Measurements from ENCODE around the gene MYL6B. TPM values are rescaled to one million over a fixed set of nuclear protein-coding genes. Genes with fewer than 3 reads are reported as not detected.

The MYL6B gene
- total and polyA plus RNA-seq, 2 donors (not counting 3 experiments of a cell fraction or from before 2014, with no cell fraction given): 135 to 185 TPM

GRCh38 chr12:56126732-56127239 lies 25.6 kb upstream of the MYL6B start:
- CTCF ChIA-PET: interaction anchor here (0.6 to 11.9 kb wide), 14 partner anchors 8 to 95 kb away, joined by 3 to 236 read pairs (median 4); partner anchors contain the start of genes MYL6, RNF41, SMARCC2 and ZC3H10
- Histone ChIP-seq H3K9ac (replicated peaks; ENCODE audit: extremely low read depth, insufficient read depth, low read length) (peak overlapping the region; percentile 37), H3K9me1 (replicated peaks; ENCODE audit: control insufficient read depth, extremely low read depth, insufficient read depth, low read length) (no peaks in the 10 kb centered on the region), H4K20me1 (replicated peaks; ENCODE audit: control insufficient read depth, extremely low read depth, insufficient read depth, low read length) (no peaks in the 10 kb centered on the region), H3K4me2 (ENCODE audit: insufficient read depth, low read length) (peak overlapping the region; percentile 82), H3K4me3 (replicated peaks in 1 of 3; ENCODE audit: insufficient read depth in 1 of 3, low read depth in 1 of 3, low read length in 3 of 3) (no peak overlapping the region), H3K4me1 (ENCODE audit: control insufficient read depth, extremely low read depth, insufficient read depth, low read length) (peaks cover 28% of the 10 kb centered on the region), H3K9me3 (replicated peaks; ENCODE audit: control insufficient read depth, insufficient read depth, low read length) (no peaks in the 10 kb centered on the region), H3K36me3 (ENCODE audit: control insufficient read depth in 2 of 2, extremely low read depth in 1 of 2, insufficient read depth in 2 of 2, low read length in 2 of 2) (peaks cover 0 to 14% of the 10 kb centered on the region in 2 experiments), H3K27me3 (ENCODE audit: control insufficient read depth in 2 of 2, insufficient read depth in 2 of 2, low read length in 2 of 2) (no peaks in the 10 kb centered on the region), H3K79me2 (ENCODE audit: control insufficient read depth, insufficient read depth, low read length) (peaks cover 19% of the 10 kb centered on the region), H2AFZ (ENCODE audit: low read depth, low read length) (no peak overlapping the region), H3K27ac (ENCODE audit: insufficient read depth, low read depth, low read length) (peak overlapping the region; percentile 15)
- POLR2A ChIA-PET: interaction anchor here (1.4 to 2.6 kb wide), 2 partner anchors 32 to 36 kb away, joined by 6 to 23 read pairs; partner anchors contain the start of gene MYL6
- dilution Hi-C loops (cut with MboI; ENCODE audit: extremely low pct_ligation_motif_present, low sequenced_read_pairs) (no loop called here), intact Hi-C loops (cut with micrococcal nuclease) (loop anchor here (1.0 kb wide), 4 partner anchors 8 to 98 kb away; partner anchors contain the start of genes NABP2, SMARCC2 and ZC3H10)
- peak; percentile 31 for FAIRE-seq
- DNase-seq (ENCODE audit: low read depth, low spot score): peak; percentile 26
- BruUV-seq (replicated peaks): no TSS peak
- TF ChIP-seq MYC (IDR thresholded peaks at IDR 0.05; ENCODE audit: low read depth, low read length) (no peak), POLR2AphosphoS5 (IDR thresholded peaks at IDR 0.05; ENCODE audit: insufficient read depth, low read depth, low read length) (no peak), MAX (IDR thresholded peaks at IDR 0.05; ENCODE audit: insufficient read depth, insufficient read length) (no peak), JUN (IDR thresholded peaks at IDR 0.05; ENCODE audit: borderline replicate concordance, insufficient read depth, insufficient read length, low read depth) (no peak)

- peak overlapping the region in 2 of 3 experiments; percentile 20 to 48 for H3K4me3 ChIP-seq (replicated peaks in 1 of 3; ENCODE audit: insufficient read depth in 1 of 3, low read depth in 1 of 3, low read length in 3 of 3)
- H3K9me1 ChIP-seq (replicated peaks; ENCODE audit: control insufficient read depth, extremely low read depth, insufficient read depth, low read length): no peaks in the 10 kb centered on the region
- FAIRE-seq (no peak), DNase-seq (ENCODE audit: low read depth, low spot score) (no peak)
- dilution Hi-C loops (cut with MboI; ENCODE audit: extremely low pct_ligation_motif_present, low sequenced_read_pairs): no loop called here
- peak overlapping the region; percentile 46 for H3K27ac ChIP-seq (ENCODE audit: insufficient read depth, low read depth, low read length)
- peak overlapping the region; percentile 37 for H3K9ac ChIP-seq (replicated peaks; ENCODE audit: extremely low read depth, insufficient read depth, low read length)
- TSS peak; percentile 92 for BruUV-seq (replicated peaks)
- H3K36me3 ChIP-seq (ENCODE audit: control insufficient read depth in 2 of 2, extremely low read depth in 1 of 2, insufficient read depth in 2 of 2, low read length in 2 of 2): peaks cover 4 to 20% of the 10 kb centered on the region in 2 experiments
- intact Hi-C loops (cut with micrococcal nuclease): no loop called here
- H2AFZ ChIP-seq (ENCODE audit: low read depth, low read length): no peak overlapping the region
- ChIA-PET CTCF (interaction anchor here (0.6 to 3.1 kb wide), 17 partner anchors 9 to 389 kb away, joined by 3 to 40 read pairs (median 5); partner anchors contain the start of genes MYL6, MYL6B, RNF41 and SMARCC2), POLR2A (interaction anchor here (0.5 to 2.6 kb wide), 11 partner anchors 9 to 94 kb away, joined by 3 to 38 read pairs (median 5); partner anchors contain the start of genes MYL6, PA2G4, RNF41 and SMARCC2)
- peaks cover 28% of the 10 kb centered on the region for H3K4me1 ChIP-seq (ENCODE audit: control insufficient read depth, extremely low read depth, insufficient read depth, low read length)
- no peaks in the 10 kb centered on the region for H3K9me3 ChIP-seq (replicated peaks; ENCODE audit: control insufficient read depth, insufficient read depth, low read length)
- no peaks in the 10 kb centered on the region for H4K20me1 ChIP-seq (replicated peaks; ENCODE audit: control insufficient read depth, extremely low read depth, insufficient read depth, low read length)
- peak overlapping the region; percentile 82 for H3K4me2 ChIP-seq (ENCODE audit: insufficient read depth, low read length)
- TF ChIP-seq MYC (IDR thresholded peaks at IDR 0.05; ENCODE audit: low read depth, low read length) (no peak), POLR2AphosphoS5 (IDR thresholded peaks at IDR 0.05; ENCODE audit: insufficient read depth, low read depth, low read length) (no peak)
- peaks cover 19% of the 10 kb centered on the region for H3K79me2 ChIP-seq (ENCODE audit: control insufficient read depth, insufficient read depth, low read length)
- no peaks in the 10 kb centered on the region for H3K27me3 ChIP-seq (ENCODE audit: control insufficient read depth in 2 of 2, insufficient read depth in 2 of 2, low read length in 2 of 2)
Measured at GRCh38 chr12:56127485-56127887, 24.9 kb upstream of the MYL6B start.
